Skin of body (tissue), 2 donors: ENCODE measurements around the gene OR2T27. TPM values are rescaled to one million over a fixed set of nuclear protein-coding genes. Genes with fewer than 3 reads are reported as not detected.
"Not testable (repeated sequence)": the region's sequence is repeated elsewhere in the genome, so short reads cannot be mapped to it uniquely, and the experiment has no call there.

ENCODE experiments used
- DNase-seq: peaks from one replicate; lab custom pipeline; 2025; lab: John Stamatoyannopoulos, UW
- total RNA-seq: library from RNA; depleted of rRNA; stranded (reverse); fragments of >200 nt; gene quantifications from one replicate; pipeline ENCODE4 v1.2.3, GENCODE V29; 2014

The OR2T27 gene
- total RNA-seq, 1 donor from 2014 or later: not detected

GRCh38 chr1:248641583-248641982, 13.7 kb downstream of the OR2T27 start:
- DNase-seq: not testable (repeated sequence)

GRCh38 chr1:248640906-248641305, 14.4 kb downstream of the OR2T27 start:
- DNase-seq: not testable (repeated sequence)

- DNase-seq: not testable (repeated sequence)
Measured at GRCh38 chr1:248639652-248640051, 15.7 kb downstream of the OR2T27 start.

- DNase-seq: not testable (repeated sequence)
Measured at GRCh38 chr1:248636612-248637011, 18.7 kb downstream of the OR2T27 start.

DNA sequence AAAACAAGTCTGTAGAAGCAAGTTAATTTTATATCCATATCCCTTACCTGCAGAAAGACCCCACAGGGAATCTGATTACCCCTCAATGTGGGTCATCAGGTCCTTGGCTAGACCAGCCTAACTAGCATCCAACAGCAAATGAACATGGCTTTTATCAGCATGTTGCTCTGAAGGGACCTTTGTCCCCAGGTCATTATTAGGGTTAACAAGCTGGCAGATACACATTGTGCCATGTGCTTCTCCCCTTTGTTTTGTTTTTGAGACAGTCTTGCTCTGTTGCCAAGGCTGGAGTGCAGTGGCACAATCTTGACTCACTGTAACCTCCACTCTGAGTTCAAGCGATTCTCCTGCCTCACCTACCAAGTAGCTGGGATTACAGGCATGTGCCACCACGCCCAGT, 20.3 kb downstream of the OR2T27 start, which contains the start of gene OR2T11:
OR2T11 (minus strand) TSS at position 101 of the 400 bp plus-strand sequence. CDS start 7,963 bp downstream, outside the sequence.
- not testable (repeated sequence) for DNase-seq

DNA sequence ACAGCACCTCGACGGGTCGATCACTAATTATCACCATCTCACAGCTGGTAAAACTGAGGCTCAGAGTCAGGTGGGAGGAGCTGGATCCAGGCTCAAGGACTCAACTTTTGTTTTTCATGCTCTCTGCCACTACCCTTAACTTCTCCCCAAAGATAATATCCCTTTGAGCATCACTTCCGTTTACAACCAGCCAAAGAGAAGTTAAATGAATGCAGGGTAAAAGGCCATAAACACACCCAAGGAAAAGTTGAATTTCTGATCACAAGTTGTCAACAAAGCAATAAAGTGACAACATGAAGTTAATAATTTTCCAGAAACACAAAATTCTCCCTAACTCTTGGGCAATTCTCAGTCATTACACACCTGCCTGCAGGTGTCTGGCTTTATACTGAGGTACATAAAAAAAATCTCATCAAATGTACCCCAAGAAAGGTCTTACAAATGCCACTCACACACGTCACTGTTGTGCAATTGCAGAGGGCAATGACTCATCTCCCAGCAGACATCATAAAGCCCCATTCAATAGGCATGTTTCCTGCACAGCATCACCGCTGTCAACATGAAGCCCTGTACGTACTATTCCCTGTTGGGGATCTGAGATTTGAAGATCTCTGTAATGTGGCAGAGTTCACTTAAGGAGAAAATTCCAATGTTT, 23.8 kb downstream of the OR2T27 start:
- no peak for DNase-seq

GRCh38 chr1:248630551-248630950, 24.8 kb downstream of the OR2T27 start:
- no peak for DNase-seq

DNA sequence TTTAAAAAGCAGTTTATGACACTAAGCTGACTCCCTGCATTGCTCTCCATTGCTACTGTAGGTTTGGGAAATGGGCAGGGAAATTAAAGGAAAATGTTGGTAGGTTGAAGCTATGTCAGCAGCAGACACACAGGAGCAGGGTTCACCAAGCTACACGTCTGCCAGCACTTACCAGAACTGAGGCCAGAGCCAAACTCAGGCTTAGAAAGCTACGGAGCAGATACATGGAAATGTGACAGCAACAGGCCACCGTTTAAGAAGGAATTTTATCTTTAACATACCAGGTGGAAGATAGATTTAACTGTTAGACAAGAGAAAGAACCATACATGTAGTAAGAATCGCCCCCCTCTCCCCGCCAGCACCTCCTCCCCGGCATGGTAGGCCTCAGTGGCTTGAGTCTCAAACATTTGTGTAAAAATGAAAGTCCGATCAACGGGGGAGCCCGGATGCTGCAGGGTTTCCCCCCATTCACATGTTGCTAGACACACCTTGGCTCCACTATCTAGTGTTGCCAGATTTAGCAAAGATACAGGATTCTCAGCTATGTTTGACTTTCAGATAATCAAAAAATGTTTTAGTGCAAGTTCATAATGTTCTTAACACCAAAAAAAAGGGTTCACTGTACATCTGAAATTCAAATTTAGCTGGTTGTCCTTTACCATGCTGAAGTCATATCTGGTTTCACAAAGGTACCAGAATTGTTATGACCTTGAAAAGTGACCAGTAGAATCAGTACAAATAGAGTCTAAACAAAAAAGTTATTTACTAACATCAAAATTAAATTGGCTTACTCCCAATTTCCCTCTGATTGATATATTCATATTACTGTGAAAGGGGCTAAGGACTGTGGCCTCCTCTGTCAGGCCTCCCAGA, 27.1 kb downstream of the OR2T27 start:
- no peak for DNase-seq

GRCh38 chr1:248625971-248626370, 29.4 kb downstream of the OR2T27 start:
- DNase-seq: no peak

- no peak for DNase-seq
Measured at GRCh38 chr1:248625166-248625565, 30.2 kb downstream of the OR2T27 start.

- DNase-seq: no peak
Measured at GRCh38 chr1:248622570-248623001, 32.7 kb downstream of the OR2T27 start.

GRCh38 chr1:248621770-248622169, 33.6 kb downstream of the OR2T27 start:
- no peak for DNase-seq

- DNase-seq: no peak
Measured at GRCh38 chr1:248618878-248619277, 36.5 kb downstream of the OR2T27 start.

DNA sequence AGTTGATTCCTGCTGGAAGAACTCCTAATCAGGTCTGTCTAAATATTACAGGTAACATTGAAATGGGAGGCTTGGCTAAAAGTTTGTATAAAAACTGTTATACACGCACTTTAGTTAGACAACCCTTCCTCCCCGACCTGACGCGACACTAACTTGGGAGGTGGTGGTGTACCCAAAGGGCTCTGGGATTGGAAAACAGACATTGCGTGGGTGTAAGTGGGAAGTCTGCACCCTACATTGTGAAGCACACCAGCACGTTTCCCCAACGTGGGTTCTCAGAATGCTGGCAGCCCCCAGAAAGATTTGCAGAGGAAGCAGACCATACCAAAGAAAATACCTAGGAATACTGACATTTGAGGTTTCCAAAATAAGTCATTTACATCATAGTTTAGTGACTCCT, 37.2 kb downstream of the OR2T27 start:
- DNase-seq: no peak

DNA sequence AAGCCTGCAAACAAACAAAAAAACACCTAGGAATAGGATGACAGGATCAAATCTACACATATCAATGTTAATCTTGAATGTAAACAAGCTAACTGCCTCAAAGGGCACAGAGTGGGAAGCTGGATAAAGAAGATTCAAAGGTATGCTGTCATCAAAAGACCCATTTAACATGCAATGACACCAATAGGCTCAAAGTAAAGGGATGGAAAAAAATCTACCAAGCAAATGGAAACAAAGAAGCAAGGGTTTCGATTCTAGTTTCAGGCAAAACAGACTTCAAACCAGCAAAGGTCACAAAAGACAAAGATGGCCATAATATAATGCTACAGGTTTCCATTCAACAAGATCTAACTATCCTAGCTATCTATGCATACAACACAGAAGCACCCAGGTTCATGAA, 41.6 kb downstream of the OR2T27 start:
- no peak for DNase-seq

DNA sequence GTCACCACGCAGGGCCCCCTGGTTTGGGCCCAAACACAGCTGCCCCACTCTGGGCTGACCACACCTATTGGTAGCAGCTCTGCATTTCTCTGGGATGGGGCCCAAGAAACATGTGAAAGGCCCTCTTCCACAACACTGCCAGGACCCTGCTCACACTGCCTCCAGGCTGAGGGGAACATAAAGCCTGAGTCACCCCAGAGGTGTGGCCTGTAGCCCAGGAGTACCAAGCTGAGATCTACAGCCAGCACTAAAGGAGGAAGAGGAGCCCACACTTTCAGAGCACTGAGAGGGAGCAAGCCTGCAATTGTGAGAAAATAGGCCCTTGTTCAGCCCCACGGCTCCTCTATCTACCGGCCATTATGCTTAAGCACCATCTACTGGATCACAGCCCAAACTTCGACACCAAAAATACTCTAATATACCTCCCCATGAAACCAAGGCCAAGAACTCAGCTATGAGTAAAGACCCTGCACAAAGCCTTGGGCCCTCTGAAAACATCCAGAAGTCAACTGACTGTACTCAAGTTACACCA, 43.4 kb downstream of the OR2T27 start:
- no peak for DNase-seq

- DNase-seq: no peak
Measured at GRCh38 chr1:248610301-248610700, 45.0 kb downstream of the OR2T27 start.

Other genes with a start within 250 kb of the OR2T27 start
- gene OR2T2, start 209.9 kb downstream of the OR2T27 start, total RNA-seq: not detected
- not detected for gene OR2T3, start 182.2 kb downstream of the OR2T27 start, total RNA-seq
- gene OR2T5, start 166.9 kb downstream of the OR2T27 start, total RNA-seq: not detected
- gene OR2G6, start 147.5 kb downstream of the OR2T27 start, total RNA-seq: not detected
- gene OR2T29, start 92.8 kb downstream of the OR2T27 start, total RNA-seq: not detected
- not detected for gene OR2T34, start 80.8 kb downstream of the OR2T27 start, total RNA-seq
- gene OR2T10, start 57.8 kb downstream of the OR2T27 start, total RNA-seq: not detected
- not detected for gene OR2T11, start 20.4 kb downstream of the OR2T27 start, total RNA-seq
- not detected for gene OR2T35, start 10.2 kb downstream of the OR2T27 start, total RNA-seq
- gene OR14I1, start 47.2 kb upstream of the OR2T27 start, total RNA-seq: not detected
- gene LYPD8, start 100.2 kb upstream of the OR2T27 start, total RNA-seq: not detected
- gene SH3BP5L, start 170.4 kb upstream of the OR2T27 start, total RNA-seq: 10.4 TPM
- gene ZNF672, start 182.7 kb upstream of the OR2T27 start, total RNA-seq: 11.2 TPM
- gene ZNF692, start 203.6 kb upstream of the OR2T27 start, total RNA-seq: 16.3 TPM